Kidney glomerular epithelial cell (primary cell): ENCODE measurements around the gene AIFM1.
"Not testable (repeated sequence)": the region's sequence is repeated elsewhere in the genome, so short reads cannot be mapped to it uniquely, and the experiment has no call there.

Experiments
- DNase-seq: peaks from one replicate; lab custom pipeline; 2025; lab: John Stamatoyannopoulos, UW

The AIFM1 gene

GRCh38 chrX:130118441-130119311 lies 47.0 kb downstream of the AIFM1 start:
- DNase-seq = peak; percentile 22

DNA sequence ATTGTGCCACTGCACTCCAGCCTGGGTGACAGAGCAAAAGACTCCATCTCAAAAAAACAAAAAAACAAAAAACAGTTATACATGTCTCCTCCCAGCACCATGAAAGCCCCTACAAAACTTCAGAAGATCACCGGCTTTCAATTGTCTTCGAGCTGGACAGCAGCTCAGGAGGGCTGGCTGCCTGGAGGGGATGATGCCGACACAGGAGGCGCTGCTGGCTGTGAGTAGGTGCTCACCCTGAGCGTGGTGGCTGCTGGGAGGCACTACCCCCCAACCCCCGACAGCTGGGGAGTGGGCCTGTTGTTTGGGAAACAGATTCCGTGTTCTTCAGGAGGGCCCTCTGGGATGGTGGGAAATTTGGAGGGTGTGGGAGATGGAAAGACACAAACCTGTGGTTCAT lies 48.5 kb downstream of the AIFM1 start:
- no peak for DNase-seq

DNA sequence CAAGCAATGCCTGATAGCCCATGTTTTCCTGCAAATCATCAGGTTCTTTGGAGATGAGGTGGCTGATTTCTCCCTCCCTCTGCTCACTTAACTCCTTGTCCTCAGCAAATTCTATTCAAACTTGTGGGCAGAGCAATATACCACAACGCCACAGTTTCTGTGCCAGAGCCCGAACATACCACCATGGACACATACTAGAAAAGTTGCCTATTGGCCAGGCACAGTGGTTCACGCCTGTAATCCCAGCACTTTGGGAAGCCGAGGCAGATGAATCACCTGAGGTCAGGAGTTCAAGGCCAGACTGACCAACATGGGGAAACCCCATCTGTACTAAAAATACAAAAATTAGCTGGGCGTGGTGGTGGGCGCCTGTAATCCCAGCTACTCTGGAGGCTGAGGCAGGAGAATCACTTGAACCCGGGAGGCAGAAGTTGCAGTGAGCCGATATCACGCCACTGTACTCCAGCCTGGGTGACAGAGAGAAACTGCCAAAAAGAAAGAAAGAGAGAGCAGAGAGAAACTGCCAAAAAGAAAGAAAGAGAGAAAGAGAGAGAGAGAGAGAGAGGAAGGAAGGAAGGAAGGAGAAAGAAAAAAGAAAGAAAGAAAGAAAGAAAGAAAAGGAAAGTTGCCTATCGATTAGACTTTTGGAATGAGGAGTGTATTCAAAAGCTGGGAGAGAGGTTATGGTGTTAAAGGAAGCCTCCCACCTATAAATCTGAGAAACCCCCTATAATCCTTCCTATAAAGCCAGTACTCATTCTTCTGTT lies 50.3 kb downstream of the AIFM1 start:
- not testable (repeated sequence) for DNase-seq

DNA sequence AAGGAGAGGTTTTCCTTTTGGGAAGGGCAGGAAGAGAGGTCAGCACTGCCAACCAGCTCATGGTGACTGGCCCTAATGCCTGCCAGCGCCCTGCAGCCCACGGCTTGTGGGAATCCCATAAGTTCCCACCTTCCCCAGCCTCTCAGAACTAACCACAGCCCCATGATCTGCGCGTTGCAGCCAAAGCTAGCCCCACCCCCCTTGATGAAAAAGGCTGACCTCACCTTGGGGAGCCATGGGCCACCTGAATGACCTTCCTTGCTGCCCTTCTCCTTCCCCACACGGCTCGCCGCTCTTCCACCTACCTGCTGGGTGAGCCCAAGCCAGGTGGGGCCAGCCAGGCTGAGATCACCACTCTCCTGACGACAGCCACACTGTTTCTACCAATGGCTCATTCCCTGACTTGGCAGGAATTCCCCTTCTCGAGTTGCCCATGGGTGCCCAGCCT lies 51.5 kb downstream of the AIFM1 start:
- DNase-seq = no peak

GRCh38 chrX:130111220-130112154 lies 54.2 kb downstream of the AIFM1 start:
- DNase-seq = no peak

DNA sequence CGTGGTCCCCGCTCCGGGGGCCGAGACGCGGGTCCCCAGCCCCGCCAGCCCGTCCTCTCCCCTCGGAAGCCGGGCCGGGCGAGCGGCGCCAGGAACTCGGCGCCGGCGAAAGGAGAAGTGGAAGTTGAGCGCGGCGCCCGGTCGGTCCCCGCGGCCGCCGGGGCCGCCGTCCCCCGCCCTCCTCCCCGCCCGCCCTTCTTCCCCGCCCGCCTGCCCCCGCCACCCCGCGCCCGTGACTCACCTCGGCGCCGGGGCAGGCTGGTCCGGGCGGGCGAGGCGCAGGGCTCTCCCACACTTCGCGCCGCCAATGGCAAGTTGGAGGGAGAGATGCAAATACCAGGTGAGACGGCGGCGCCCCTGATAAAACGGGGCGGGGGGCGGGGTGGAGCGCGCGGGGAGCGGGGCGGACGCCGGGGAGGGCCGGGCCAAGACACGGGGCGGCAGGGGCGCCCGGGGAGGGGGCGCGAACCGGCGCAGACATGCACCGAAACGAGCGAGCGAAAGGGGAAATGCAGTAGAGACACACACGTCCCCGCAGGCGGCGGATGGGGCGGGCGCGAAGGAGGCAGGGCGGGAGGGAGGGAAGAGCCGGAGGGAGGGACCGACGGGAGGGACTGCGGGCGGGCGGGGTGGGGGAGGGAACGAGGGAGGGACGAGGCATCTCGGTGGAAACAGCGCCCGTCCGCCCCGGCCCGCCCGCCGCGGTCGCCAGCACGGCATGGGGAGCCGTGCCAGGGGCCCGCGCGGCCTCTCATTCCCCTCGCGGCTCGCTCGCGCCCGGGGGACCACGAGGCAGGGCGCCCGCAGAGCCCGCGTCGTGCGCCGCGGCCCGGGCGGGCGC lies 55.0 kb downstream of the AIFM1 start, which contains the start of gene ELF4:
TSS of gene ELF4 (minus strand) at position 119 of the 841 bp plus-strand sequence. CDS start 29,167 bp downstream, outside the sequence.
- DNase-seq = peak; percentile 8

DNA sequence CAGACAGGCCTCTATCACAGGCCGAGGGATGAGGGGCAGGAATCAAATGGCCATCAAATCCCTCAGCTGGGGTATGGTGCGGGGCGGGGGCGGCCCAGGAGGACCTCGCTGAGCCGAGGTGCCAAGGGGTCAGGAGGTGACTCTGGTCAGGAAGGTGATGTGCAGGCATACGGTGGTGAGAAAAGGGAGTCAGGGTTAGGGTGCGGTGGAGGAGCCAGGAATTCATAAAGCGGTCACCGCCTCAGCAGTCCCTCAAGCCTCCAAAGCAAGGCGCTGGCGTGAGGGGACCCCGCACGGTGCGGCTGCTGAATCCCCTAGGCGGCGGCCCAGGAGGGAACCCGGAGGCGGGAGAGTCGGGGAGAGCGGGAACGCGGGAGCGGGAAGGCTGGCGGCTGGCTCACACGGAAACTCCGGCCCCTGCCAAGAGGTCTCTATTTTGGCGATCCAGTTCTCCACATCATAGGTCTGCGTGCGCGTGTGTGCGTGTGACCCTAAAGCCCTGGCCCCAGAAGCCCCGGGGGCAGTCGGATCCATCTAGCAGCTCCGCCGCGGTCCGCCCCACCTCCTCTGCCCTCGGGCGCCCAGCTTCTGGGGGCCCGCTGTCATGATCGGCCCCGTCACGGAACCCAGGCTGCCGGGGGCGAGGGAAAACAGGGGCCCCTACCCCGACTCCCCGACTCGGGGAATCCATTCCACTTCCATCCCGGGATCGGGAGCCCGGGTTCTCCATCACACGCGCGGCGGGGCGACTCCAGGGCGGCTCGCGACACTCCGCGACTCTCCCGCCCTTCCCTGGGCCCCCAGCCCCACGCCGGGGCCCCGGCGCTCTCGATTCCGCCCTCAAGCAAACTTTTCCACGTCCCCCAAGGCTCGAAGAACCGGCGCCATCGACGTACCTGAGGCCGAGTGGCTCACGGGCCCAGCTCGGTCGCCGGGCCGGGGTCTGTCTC lies 55.9 kb downstream of the AIFM1 start:
- no peak for DNase-seq

DNA sequence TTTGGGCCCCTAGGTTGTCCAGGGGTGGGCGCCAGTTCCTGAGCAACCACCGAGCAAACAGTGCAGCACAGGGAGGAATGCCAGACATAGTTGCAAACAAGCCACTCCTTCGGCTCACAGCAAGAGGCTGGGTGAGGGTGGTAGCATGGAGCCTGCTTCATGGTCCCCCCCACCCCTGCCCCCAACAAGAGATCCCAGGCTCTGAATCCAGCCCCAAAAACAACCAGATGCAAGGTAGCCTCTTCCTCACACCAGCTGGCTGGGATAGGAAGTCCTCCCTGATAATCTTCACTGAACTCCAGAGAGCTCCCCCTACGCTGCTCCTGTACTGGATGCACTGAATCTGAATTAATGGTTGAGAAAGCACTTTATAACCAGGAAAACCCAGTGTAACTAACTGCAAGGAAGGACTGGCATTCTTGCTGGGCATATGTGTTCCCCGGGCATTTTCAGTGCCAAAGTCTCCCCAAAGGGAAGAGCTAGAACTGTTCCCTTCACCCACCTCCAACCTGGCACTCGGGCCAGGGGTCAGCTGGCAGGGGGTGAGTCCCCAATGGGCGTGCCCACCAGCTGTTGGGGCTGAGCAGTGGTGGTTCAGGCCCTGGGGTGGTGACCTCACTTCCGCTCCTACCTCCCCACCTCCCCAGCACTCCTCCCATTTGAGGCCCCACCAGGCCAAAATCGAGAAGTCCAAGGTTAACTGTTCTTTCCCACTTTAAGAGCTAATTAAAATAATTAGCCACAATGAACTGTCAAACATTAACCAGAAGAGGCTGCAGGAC lies 56.8 kb downstream of the AIFM1 start:
- DNase-seq = no peak

DNA sequence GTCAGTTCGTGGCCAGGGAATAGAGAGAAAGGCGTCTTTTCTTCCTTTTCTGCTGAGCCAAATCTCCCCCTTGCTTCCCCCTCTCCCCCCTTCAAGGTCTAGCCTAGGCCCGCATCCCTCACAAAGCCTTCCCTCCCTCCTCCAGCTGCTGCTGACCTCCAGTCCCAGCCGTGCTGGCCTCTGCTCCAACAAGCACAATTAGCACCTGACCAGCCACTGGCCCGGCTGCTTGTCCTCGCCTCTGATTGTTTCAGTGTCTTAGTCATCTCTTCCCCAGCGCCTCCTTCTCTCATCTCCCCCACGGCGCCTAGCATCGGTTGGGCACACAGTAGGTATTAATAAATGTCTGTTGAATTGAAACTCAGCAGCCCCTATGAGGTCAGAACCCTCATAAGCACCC lies 59.6 kb downstream of the AIFM1 start:
- DNase-seq = no peak

GRCh38 chrX:130105244-130105643 lies 60.4 kb downstream of the AIFM1 start:
- DNase-seq = no peak

DNA sequence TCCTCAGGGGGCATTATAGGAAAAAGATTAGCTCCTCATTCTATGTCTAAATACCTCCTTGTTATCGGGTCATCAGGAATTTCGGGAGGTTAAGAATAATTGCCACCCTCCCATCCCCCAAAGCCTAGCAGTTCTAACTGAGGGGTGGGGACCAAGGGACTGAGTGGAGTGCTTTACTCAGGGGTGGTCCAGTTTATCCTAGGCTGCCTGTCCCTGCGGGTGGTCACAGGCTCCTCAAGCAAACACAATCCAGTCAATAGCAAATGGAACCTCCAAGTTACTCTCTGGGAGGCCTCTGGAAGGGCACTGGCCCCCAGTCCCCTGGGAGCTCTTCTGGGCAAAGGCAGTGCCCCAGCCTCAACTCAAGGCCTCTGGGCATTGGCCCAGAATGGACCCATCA lies 62.0 kb downstream of the AIFM1 start:
- DNase-seq = no peak

GRCh38 chrX:130100180-130100579 lies 65.5 kb downstream of the AIFM1 start:
- no peak for DNase-seq

DNA sequence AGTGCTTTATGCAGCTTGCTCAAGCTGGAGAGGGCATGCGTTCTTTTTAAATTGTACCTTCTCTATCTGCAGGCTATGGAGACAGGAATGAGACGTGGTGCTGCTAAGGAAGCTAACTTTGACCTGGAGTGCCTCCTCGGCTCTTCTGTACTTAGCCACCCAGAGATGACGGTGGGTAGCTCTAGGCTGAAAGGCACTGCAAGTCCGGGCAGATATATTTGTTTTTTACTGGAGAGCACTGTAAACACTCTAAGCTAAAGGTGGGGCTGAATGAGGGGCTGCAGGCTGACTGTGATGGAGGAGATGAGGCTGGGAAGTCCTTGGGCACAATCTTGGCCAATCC lies 67.5 kb downstream of the AIFM1 start:
- DNase-seq = no peak

GRCh38 chrX:130097507-130098209 lies 68.0 kb downstream of the AIFM1 start:
- DNase-seq = no peak

GRCh38 chrX:130095249-130096030 lies 70.2 kb downstream of the AIFM1 start:
- no peak for DNase-seq

GRCh38 chrX:130094696-130095095 lies 70.9 kb downstream of the AIFM1 start:
- no peak for DNase-seq

GRCh38 chrX:130093271-130093670 lies 72.4 kb downstream of the AIFM1 start:
- no peak for DNase-seq
